Neural cell (in vitro differentiated cells): ENCODE results near the gene RIPPLY1.

Experiments
- CTCF ChIP-seq: fragments of 450-650 bp; IDR thresholded peaks from 2 replicates; pipeline ENCODE4 v1.5.1; 2014; ENCODE audit warnings: antibody characterized with exemption, mild to moderate bottlenecking, moderate library complexity; ENCODE audit not compliant: poor library complexity, severe bottlenecking
- EP300 ChIP-seq: fragments of 450-650 bp; conservative IDR thresholded peaks from 2 replicates; pipeline ENCODE4 v1.6.1; 2014; ENCODE audit warnings: antibody characterized with exemption, mild to moderate bottlenecking, moderate library complexity; ENCODE audit not compliant: poor library complexity, severe bottlenecking
- EZH2 ChIP-seq: fragments of 200-600, 300-800 bp; shearing (Covaris generic), sonication (generic); IDR thresholded peaks from 2 replicates; pipeline ENCODE4 v1.6.1; 2014; ENCODE audit warnings: antibody characterized with exemption, low read length, borderline replicate concordance, mild to moderate bottlenecking; ENCODE audit not compliant: insufficient read depth, poor library complexity, severe bottlenecking
- MXI1 ChIP-seq: fragments of 450-650 bp; conservative IDR thresholded peaks from 2 replicates; pipeline ENCODE4 v1.6.1; 2014; ENCODE audit warnings: antibody characterized with exemption, mild to moderate bottlenecking; ENCODE audit not compliant: poor library complexity, severe bottlenecking
- POLR2AphosphoS5 ChIP-seq: IDR thresholded peaks from 2 replicates; pipeline ENCODE4 v1.6.1; 2012
- RAD21 ChIP-seq: fragments of 450-650 bp; conservative IDR thresholded peaks from 2 replicates; pipeline ENCODE4 v1.6.1; 2014; ENCODE audit warnings: antibody characterized with exemption, mild to moderate bottlenecking, moderate library complexity
- REST ChIP-seq: IDR thresholded peaks from 2 replicates; pipeline ENCODE4 v1.6.1; 2012; ENCODE audit warnings: borderline replicate concordance

- TF ChIP-seq CTCF, result no peak
- TF ChIP-seq EZH2, result no peak
- no peak for TF ChIP-seq REST
- no peak for TF ChIP-seq RAD21
- TF ChIP-seq EP300, result no peak
- no peak for TF ChIP-seq POLR2AphosphoS5
- no peak for TF ChIP-seq MXI1
Observed at GRCh38 chrX:106932492-106932923, 29.4 kb upstream of the RIPPLY1 start.
